Spinal cord (tissue), 10 donors: ENCODE results near the gene FLVCR1. TPM values are rescaled to one million over a fixed set of nuclear protein-coding genes. Genes with fewer than 3 reads are reported as not detected.
"Not testable (repeated sequence)": the region's sequence is repeated elsewhere in the genome, so short reads cannot be mapped to it uniquely, and the experiment has no call there.

Experiments used
- DNase-seq, 6 donors: peaks; one replicate each; pipeline versions ENCODE4 v3.0.0 to v3.0.0-alpha.2; 2013 to 2015; ENCODE audit warnings: low spot score in 6 of 6, low read depth in 4 of 6
- H3K27ac ChIP-seq: one replicate; pipeline ENCODE4 v1.5.1; 2013; ENCODE audit warnings: low read depth, low read length, control low read depth
- H3K27me3 ChIP-seq: one replicate; pipeline ENCODE4 v1.6.1; 2013; ENCODE audit warnings: low read length; ENCODE audit not compliant: control insufficient read depth, insufficient read depth
- H3K36me3 ChIP-seq: one replicate; pipeline ENCODE4 v1.6.1; 2013; ENCODE audit warnings: low read length; ENCODE audit not compliant: control insufficient read depth, insufficient read depth
- H3K4me1 ChIP-seq: one replicate; pipeline ENCODE4 v1.6.1; 2013; ENCODE audit warnings: low read length; ENCODE audit not compliant: control insufficient read depth, insufficient read depth
- H3K4me3 ChIP-seq: one replicate; pipeline ENCODE4 v1.5.1; 2013; ENCODE audit warnings: low read depth, low read length, control low read depth
- H3K9me3 ChIP-seq: one replicate; pipeline ENCODE4 v1.6.1; 2013; ENCODE audit warnings: low read length; ENCODE audit not compliant: control insufficient read depth, insufficient read depth
- WGBS: methylation state at CpG from one replicate; pipeline ENCODE4 v1.1.5; 2013; ENCODE audit warnings: missing lambda C conversion rate; ENCODE audit not compliant: insufficient coverage; 5-methylcytosine and 5-hydroxymethylcytosine counted together
- polyA plus RNA-seq, 2 donors: library from polyadenylated mRNA; unstranded; fragments of 120-200 nt; gene quantifications; one replicate each; pipeline ENCODE4 v1.2.1, GENCODE V29; 2013; ENCODE audit not compliant: insufficient read length in 2 of 2
- total RNA-seq, 2 donors: library from RNA; depleted of rRNA in 1 of 2; stranded (reverse); fragments of 120-200 nt in 1 of 2; fragments of >200 nt in 1 of 2; gene quantifications; one replicate each; pipeline versions ENCODE4 v1.2.3 to v1.2.4, GENCODE V29; 2013 to 2014
- donor health status: healthy.

The FLVCR1 gene
- total and polyA plus RNA-seq, 4 donors, result 15.2 to 30.5 (median 19.3) TPM

DNA sequence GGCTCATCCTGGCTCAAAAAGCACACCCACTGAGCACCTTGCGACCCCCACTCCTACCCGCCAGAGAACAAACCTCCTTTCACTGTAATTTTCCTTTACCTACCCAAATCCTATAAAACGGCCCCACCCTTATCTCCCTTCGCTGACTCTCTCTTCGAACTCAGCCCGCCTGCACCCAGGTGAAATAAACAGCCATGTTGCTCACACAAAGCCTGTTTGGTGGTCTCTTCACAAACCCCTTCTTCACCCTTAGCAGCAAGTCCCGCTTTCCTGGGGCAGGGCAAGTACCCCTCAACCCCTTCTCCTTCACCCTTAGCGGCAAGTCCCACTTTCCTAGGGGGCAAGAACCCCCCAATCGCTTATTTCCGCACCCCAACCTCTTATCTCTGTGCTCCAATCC lies 52.1 kb downstream of the FLVCR1 start:
- H3K4me1 ChIP-seq, H3K36me3 ChIP-seq: not testable (repeated sequence)
- WGBS, result 89% methylated on average over 5 of the region's 10 CpGs

DNA sequence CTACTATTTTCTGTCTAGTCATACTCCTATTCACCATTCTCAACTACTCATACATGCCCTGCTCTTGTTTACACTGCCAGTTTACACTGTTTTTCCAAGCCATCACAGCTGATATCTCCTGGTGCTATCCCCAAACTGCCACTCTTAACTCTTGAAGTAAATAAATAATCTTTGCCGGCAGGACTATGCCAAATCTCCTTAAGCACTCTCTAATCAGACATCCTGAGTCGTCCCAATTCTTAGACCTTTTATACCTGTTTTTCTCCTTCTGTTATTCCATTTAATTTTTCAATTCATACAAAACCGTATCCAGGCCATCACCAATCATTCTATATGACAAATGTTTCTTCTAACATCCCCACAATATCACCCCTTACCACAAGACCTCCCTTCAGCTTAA lies 55.6 kb downstream of the FLVCR1 start:
- H3K36me3 ChIP-seq, H3K27me3 ChIP-seq, H3K9me3 ChIP-seq, DNase-seq, H3K4me3 ChIP-seq, H3K27ac ChIP-seq: not testable (repeated sequence)
- H3K4me1 ChIP-seq, result peaks cover 11% of the 10 kb centered on the region
- WGBS, result no CpG with 5 or more reads among the region's 3 CpGs

More for the DNA sequence above, 52.1 kb downstream of the FLVCR1 start:
- H3K4me3 ChIP-seq, H3K27ac ChIP-seq, DNase-seq, H3K9me3 ChIP-seq, H3K27me3 ChIP-seq: not testable (repeated sequence)

DNA sequence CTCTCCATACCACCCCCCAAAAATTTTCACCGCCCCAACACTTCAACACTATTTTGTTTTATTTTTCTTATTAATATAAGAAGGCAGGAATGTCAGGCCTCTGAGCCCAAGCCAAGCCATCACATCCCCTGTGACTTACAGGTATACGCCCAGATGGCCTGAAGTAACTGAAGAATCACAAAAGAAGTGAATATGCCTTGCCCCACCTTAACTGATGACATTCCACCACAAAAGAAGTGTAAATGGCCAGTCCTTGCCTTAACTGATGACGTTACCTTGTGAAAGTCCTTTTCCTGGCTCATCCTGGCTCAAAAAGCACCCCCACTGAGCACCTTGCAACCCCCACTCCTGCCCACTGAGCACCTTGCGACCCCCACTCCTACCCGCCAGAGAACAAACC lies 56.0 kb downstream of the FLVCR1 start:
- not testable (repeated sequence) for H3K27ac ChIP-seq, DNase-seq, H3K27me3 ChIP-seq, H3K9me3 ChIP-seq, H3K36me3 ChIP-seq, H3K4me3 ChIP-seq
- peaks cover 11% of the 10 kb centered on the region for H3K4me1 ChIP-seq
- no CpG with 5 or more reads among the region's 5 CpGs for WGBS

DNA sequence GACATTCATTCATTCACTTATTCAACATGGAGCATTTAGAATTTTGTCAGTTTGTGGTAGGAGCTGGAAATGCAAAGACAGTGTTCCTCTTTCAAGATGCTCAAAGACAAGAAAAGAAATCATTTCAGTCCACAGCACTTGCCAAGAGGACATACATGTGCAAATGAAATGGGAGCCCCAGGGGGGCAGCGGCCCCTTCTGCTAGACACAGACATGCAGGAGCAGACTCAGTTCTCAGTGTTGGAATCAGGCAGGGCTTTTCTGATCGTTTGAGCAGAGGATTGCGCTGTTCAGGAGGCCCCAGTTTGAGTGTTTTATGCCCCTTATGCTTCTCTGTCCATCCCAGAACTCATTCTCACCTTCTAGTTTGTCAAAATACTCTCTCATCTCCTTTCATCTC lies 56.7 kb downstream of the FLVCR1 start:
- DNase-seq, result peak in 2 of 6 donors; percentile 50 to 54
- H3K4me3 ChIP-seq, result no peak overlapping the region
- H3K27ac ChIP-seq, result no peak overlapping the region
- no peaks in the 10 kb centered on the region for H3K9me3 ChIP-seq
- peaks cover 11% of the 10 kb centered on the region for H3K4me1 ChIP-seq
- no peaks in the 10 kb centered on the region for H3K36me3 ChIP-seq
- WGBS, result 31% methylated on average over 3 of the region's 3 CpGs
- H3K27me3 ChIP-seq, result peaks cover 5% of the 10 kb centered on the region

DNA sequence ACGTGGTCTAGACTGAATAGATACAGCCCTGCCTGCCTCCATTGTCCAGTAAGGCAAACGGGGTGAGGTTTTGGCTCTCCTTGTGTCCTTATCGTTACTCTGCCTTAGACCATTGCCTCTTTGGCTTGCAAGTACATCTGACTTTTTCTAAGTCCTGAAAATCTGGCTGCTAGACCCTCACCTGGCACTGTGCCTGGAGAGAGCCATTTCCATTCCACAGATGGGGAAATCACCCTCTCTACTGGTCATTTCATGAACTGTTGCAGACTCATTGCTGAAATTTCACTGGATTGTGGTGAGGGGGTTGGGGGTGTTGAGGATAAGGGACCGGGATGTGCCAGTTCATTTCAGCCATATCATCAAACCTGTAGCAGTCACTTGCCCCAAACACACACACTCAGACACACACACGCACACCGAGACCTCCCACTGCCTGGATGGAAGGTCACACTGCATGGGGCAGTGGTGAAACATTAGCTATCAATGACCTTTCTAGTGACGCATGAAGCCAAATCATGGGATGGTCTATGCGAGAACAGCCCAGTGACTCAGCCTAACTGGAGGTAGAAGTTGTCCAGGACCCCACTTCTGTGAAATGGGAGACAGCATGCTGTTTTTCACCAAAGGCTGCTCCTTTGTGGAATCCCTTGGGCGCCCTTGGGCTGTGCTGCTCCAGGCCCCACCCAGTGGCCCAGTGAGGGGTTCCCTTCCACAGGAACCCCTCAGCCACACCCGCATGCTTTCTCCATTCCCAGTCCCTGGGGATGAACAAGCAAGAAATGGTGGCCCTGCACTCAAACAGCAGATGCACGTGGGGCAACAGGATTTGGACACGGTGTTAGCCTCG lies 57.4 kb downstream of the FLVCR1 start:
- DNase-seq, result peak; percentile 62 to 91 (median 66)
- WGBS, result 67% methylated on average over 12 of the region's 13 CpGs
- no peaks in the 10 kb centered on the region for H3K36me3 ChIP-seq
- H3K4me1 ChIP-seq, result peaks cover 11% of the 10 kb centered on the region
- no peaks in the 10 kb centered on the region for H3K9me3 ChIP-seq
- peaks cover 5% of the 10 kb centered on the region for H3K27me3 ChIP-seq
- no peak overlapping the region for H3K4me3 ChIP-seq
- H3K27ac ChIP-seq, result no peak overlapping the region

DNA sequence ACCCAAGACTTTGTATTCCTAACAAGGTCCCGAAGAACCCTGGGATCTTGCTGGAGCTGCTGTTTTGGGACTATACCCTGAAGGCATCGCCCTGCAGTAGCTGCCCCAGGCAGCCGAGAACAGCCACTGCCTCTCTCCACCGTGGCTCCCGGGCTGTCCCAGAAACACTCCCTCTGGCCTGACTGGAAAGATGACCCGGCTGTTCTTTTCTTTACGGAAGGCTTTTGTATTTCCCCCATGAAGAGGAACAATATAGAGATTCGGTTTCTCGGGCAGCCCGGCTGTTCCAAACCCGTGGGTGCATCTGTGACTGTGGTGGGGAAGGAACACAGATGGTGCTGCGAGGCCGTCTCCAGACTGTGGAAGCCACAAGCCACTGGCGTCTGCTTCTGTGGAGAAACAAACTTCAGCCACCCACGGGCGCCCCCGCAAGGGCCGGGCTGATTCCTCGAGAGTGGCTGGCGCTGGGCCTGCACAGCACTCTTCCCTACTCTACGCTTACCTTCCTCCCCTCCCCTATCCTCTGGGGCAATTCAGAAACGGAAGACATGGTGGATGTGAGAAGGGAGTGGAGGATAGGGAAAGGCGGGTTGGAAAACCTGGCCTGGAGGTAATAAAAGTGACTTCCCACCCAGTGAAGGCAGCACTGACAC lies 58.5 kb downstream of the FLVCR1 start:
- Histone ChIP-seq H3K27me3 (peaks cover 5% of the 10 kb centered on the region), H3K4me1 (peaks cover 11% of the 10 kb centered on the region), H3K9me3 (no peaks in the 10 kb centered on the region), H3K27ac (no peak overlapping the region), H3K36me3 (no peaks in the 10 kb centered on the region), H3K4me3 (no peak overlapping the region)
- 21% methylated on average over 14 of the region's 23 CpGs for WGBS
- peak in 2 of 6 donors; percentile 58 to 60 for DNase-seq

DNA sequence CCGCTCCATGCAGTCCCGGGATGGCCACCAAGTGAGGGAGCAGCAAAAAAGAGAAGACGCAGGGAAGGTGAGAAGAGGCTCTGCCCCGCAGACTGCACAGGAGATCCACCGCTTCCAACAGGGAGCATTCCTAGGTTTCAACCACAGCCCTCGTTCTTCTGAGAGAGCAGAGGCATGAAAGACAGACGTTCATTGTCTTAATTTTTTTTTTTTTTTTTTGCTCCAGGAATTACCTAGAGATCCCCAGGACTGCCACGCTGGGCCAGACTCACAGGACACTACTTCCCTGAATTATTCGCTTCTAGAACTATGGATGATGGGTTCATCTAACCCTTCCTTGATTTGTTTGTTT lies 59.0 kb downstream of the FLVCR1 start:
- no peak for DNase-seq
- no peak overlapping the region for H3K27ac ChIP-seq
- peaks cover 11% of the 10 kb centered on the region for H3K4me1 ChIP-seq
- H3K4me3 ChIP-seq, result no peak overlapping the region
- peaks cover 5% of the 10 kb centered on the region for H3K27me3 ChIP-seq
- WGBS, result 51% methylated on average over 2 of the region's 9 CpGs
- no peaks in the 10 kb centered on the region for H3K36me3 ChIP-seq
- H3K9me3 ChIP-seq, result no peaks in the 10 kb centered on the region

DNA sequence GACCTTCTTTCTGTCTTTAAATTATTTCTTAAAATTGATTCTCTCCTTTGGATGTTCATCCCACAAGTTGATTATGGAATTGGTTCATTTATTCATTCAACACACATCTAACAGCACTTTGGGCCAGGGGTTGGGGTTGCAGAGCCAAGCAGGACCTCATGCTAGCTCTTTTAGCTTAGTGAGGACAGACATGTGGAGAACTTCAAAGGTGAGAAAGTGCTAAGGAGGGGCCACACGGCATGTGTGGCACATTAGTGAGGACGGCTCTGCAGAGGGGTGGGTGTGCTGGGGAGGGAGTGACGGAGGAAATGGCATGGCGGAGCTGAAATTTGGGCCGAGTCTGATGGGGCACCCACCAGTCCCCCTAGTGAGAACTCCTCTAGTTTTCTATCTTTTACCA lies 59.8 kb downstream of the FLVCR1 start:
- no peak for DNase-seq
- H3K27me3 ChIP-seq, result peaks cover 5% of the 10 kb centered on the region
- H3K4me1 ChIP-seq, result peaks cover 11% of the 10 kb centered on the region
- no peaks in the 10 kb centered on the region for H3K36me3 ChIP-seq
- H3K9me3 ChIP-seq, result no peaks in the 10 kb centered on the region
- H3K4me3 ChIP-seq, result no peak overlapping the region
- whole genome bisulfite sequencing, result 71% methylated on average over 5 of the region's 5 CpGs
- no peak overlapping the region for H3K27ac ChIP-seq

DNA sequence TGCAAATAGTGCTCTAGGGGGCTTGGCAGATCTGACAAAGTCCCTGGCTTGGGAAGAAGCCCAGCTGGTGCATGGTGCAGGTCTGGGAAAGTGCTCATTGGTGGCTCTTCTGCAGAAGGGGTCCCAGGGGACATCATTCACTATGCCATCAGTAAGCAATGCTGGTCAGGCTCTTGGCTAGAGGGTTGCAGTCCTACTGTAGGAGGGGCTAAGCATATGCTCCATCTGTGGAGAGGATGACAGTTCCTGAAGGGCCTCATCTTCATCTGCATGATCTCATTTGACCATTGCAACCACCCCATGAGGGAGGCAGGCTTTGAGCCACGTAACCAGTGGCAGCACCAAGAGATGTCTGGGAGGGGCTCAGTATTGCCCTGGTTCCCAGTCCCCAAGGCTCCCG lies 60.7 kb downstream of the FLVCR1 start:
- no peak for DNase-seq
- no peaks in the 10 kb centered on the region for H3K9me3 ChIP-seq
- H3K27ac ChIP-seq, result no peak overlapping the region
- H3K27me3 ChIP-seq, result peaks cover 5% of the 10 kb centered on the region
- no peaks in the 10 kb centered on the region for H3K36me3 ChIP-seq
- no peak overlapping the region for H3K4me3 ChIP-seq
- WGBS, result no CpG with 5 or more reads among the region's 2 CpGs
- peaks cover 11% of the 10 kb centered on the region for H3K4me1 ChIP-seq

DNA sequence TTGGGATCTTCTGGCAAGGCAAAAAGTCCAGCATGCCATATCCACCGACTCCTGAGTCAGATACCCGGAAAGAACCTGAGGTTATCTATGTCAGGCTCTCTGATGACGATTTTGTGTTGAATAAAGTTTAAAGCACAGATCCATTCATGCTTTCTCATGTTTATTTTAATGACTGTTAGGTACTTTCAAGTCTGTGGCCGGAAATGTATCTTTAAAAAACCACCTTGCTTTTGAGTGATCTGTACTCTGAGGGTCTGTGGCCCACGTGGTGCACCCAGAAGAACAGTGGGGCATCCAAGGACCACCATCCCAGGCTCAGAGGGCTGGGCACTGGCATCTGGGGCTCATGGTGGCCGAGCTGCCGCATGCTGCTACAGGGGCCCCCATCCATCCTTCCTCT lies 62.2 kb downstream of the FLVCR1 start:
- Histone ChIP-seq H3K4me3 (no peak overlapping the region), H3K36me3 (no peaks in the 10 kb centered on the region), H3K4me1 (peaks cover 11% of the 10 kb centered on the region), H3K27ac (no peak overlapping the region), H3K27me3 (peaks cover 5% of the 10 kb centered on the region), H3K9me3 (no peaks in the 10 kb centered on the region)
- DNase-seq, result no peak
- WGBS, result 62% methylated on average over 4 of the region's 7 CpGs
